Ishikawa (cell line): ENCODE data around the gene TCN2.
A peak's percentile ranks its signal among the peaks of the same experiment; 100 is the strongest.

Experiments
- CREB1 ChIP-seq: IDR thresholded peaks from 2 replicates; pipeline ENCODE4 v1.6.1; 2012; ENCODE audit warnings: low read depth
- EGR1 ChIP-seq: IDR thresholded peaks from 2 replicates; pipeline ENCODE4 v1.6.1; 2012
- MAX ChIP-seq: IDR thresholded peaks from 2 replicates; pipeline ENCODE4 v1.6.1; 2012
- RAD21 ChIP-seq: IDR thresholded peaks from 2 replicates; pipeline ENCODE4 v1.6.1; 2012; ENCODE audit warnings: low read depth
- TEAD4 ChIP-seq: IDR thresholded peaks from 2 replicates; pipeline ENCODE4 v1.6.1; 2012
- YY1 ChIP-seq: IDR thresholded peaks from 2 replicates; pipeline ENCODE4 v1.6.1; 2012; ENCODE audit warnings: low read depth

GRCh38 chr22:30634471-30635233, 27.7 kb downstream of the TCN2 start:
- TF ChIP-seq TEAD4 = no peak
- TF ChIP-seq YY1 = no peak
- peak; percentile 34; the same call in 1 of the 2 replicates for TF ChIP-seq MAX
- TF ChIP-seq EGR1 = no peak
- TF ChIP-seq RAD21 = peak; percentile 92
- no peak for TF ChIP-seq CREB1
